A673 (cell line): Measurements from ENCODE around the gene DHX57. TPM values are rescaled to one million over a fixed set of nuclear protein-coding genes. Genes with fewer than 3 reads are reported as not detected.

Experiments
- BruUV-seq: library from RNA; stranded (reverse); fragments of 400-500 nt; replicated peaks from 2 replicates; lab custom pipeline; 2021; lab: Mats Ljungman, UMichigan
- CTCF ChIA-PET: fragments of 300-600 bp; sonication (Branson Sonifier 250); formaldehyde crosslinking; loops from one replicate; lab custom pipeline; 2022; ENCODE audit warnings: antibody characterized with exemption; lab: Charles Lee
- POLR2A ChIA-PET: fragments of 300-600 bp; sonication (Branson Sonifier 250); formaldehyde crosslinking; loops from one replicate; lab custom pipeline; 2022; ENCODE audit warnings: antibody characterized with exemption; ENCODE audit not compliant: low non-redundant PET; lab: Charles Lee
- DNase-seq: peaks from one replicate; pipeline ENCODE4 v3.0.0-alpha.2; 2015; ENCODE audit warnings: low spot score
- H3K27ac ChIP-seq: fragments of 200-600 bp; sonication (generic); 2 replicates; pipeline ENCODE4 v1.5.1; 2016; ENCODE audit warnings: mixed run types, low read depth, mild to moderate bottlenecking, mixed read lengths, antibody characterized with exemption, low read length; ENCODE audit not compliant: poor library complexity, severe bottlenecking
- H3K27me3 ChIP-seq: fragments of 200-600 bp; sonication (generic); replicated peaks from 2 replicates; pipeline ENCODE4 v1.6.1; 2017; ENCODE audit warnings: mixed run types, low read depth, mild to moderate bottlenecking, mixed read lengths, antibody characterized with exemption, low read length; ENCODE audit not compliant: insufficient read depth, poor library complexity
- H3K36me3 ChIP-seq: fragments of 200-600 bp; sonication (generic); 2 replicates; pipeline ENCODE4 v1.6.1; 2016; ENCODE audit warnings: mixed run types, mild to moderate bottlenecking, mixed read lengths, antibody characterized with exemption, low read length; ENCODE audit not compliant: insufficient read depth, poor library complexity, severe bottlenecking
- H3K4me1 ChIP-seq: fragments of 200-600 bp; sonication (generic); 2 replicates; pipeline ENCODE4 v1.6.1; 2017; ENCODE audit warnings: mixed run types, mild to moderate bottlenecking, mixed read lengths, antibody characterized with exemption, low read length; ENCODE audit not compliant: insufficient read depth, poor library complexity, severe bottlenecking
- H3K4me3 ChIP-seq: fragments of 200-600 bp; sonication (generic); 2 replicates; pipeline ENCODE4 v1.5.1; 2016; ENCODE audit warnings: low read depth, mixed run types, mild to moderate bottlenecking, mixed read lengths, low read length; ENCODE audit not compliant: poor library complexity, severe bottlenecking
- H3K9me3 ChIP-seq: fragments of 200-600 bp; sonication (generic); 2 replicates; pipeline ENCODE4 v1.6.1; 2016; ENCODE audit warnings: mixed run types, low read depth, mild to moderate bottlenecking, mixed read lengths, antibody characterized with exemption, low read length; ENCODE audit not compliant: poor library complexity, severe bottlenecking
- EZH2 ChIP-seq: fragments of 200-600 bp; sonication (generic); IDR thresholded peaks from 2 replicates; pipeline ENCODE4 v1.6.1; 2017; ENCODE audit warnings: borderline replicate concordance, low read depth, mild to moderate bottlenecking, mixed read lengths, antibody characterized with exemption, low read length; ENCODE audit not compliant: poor library complexity, severe bottlenecking
- intact Hi-C: fragments of 100-400 bp; cut with micrococcal nuclease; formaldehyde crosslinking; loops from one replicate; pipeline ENCODE4 v1.10.0; 2022; ENCODE audit not compliant: unreplicated experiment
- total RNA-seq: library from RNA; stranded (reverse); gene quantifications from 2 replicates; pipeline ENCODE4 v1.2.3, GENCODE V29; 2021
- TF ChIP-seq, protein P1 (sequence below): fragments of 300-800, 200-600 bp; sonication (generic); conservative IDR thresholded peaks from 2 replicates; pipeline ENCODE4 v1.5.1; 2017; ENCODE audit warnings: low read depth, mild to moderate bottlenecking, antibody characterized with exemption, low read length, moderate library complexity, mixed read lengths

Gene DHX57
- total RNA-seq, 1 experiment from 2014 or later = 30.6 TPM

DNA sequence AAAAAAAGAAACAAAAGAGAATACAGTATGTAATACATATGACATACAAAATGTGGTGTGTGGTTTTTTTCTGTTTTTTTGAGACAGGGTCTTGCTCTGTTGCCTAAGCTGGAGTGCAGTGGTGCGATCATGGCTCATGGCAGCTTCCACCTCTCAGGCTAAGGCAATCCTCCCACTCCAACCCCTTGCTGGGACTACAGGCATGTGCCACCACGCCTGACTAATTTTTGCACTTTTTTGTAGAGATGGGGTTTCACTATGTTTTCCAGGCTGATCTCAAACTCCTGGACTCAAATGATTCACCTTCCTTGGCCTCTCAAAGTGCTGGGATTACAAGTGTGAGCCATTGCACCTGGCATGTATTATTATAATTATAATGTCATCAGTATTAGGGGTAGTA, 38.9 kb downstream of the DHX57 start:
- ChIA-PET POLR2A (no interaction called here), CTCF (no interaction called here)
- TF ChIP-seq EZH2 = no peak
- TF ChIP-seq, protein P1, sequence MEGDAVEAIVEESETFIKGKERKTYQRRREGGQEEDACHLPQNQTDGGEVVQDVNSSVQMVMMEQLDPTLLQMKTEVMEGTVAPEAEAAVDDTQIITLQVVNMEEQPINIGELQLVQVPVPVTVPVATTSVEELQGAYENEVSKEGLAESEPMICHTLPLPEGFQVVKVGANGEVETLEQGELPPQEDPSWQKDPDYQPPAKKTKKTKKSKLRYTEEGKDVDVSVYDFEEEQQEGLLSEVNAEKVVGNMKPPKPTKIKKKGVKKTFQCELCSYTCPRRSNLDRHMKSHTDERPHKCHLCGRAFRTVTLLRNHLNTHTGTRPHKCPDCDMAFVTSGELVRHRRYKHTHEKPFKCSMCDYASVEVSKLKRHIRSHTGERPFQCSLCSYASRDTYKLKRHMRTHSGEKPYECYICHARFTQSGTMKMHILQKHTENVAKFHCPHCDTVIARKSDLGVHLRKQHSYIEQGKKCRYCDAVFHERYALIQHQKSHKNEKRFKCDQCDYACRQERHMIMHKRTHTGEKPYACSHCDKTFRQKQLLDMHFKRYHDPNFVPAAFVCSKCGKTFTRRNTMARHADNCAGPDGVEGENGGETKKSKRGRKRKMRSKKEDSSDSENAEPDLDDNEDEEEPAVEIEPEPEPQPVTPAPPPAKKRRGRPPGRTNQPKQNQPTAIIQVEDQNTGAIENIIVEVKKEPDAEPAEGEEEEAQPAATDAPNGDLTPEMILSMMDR = no peak
- H3K4me3 ChIP-seq = no peak overlapping the region
- BruUV-seq = no TSS peak
- H3K27me3 ChIP-seq = no peaks in the 10 kb centered on the region
- H3K36me3 ChIP-seq = peaks cover 10% of the 10 kb centered on the region
- no peak overlapping the region for H3K27ac ChIP-seq
- intact Hi-C loops = loop anchor here (5.0 to 10.0 kb wide), 2 partner anchors 254 to 522 kb away; no protein-coding TSS in a partner anchor
- DNase-seq = no peak
- no peaks in the 10 kb centered on the region for H3K9me3 ChIP-seq
- no peaks in the 10 kb centered on the region for H3K4me1 ChIP-seq

DNA sequence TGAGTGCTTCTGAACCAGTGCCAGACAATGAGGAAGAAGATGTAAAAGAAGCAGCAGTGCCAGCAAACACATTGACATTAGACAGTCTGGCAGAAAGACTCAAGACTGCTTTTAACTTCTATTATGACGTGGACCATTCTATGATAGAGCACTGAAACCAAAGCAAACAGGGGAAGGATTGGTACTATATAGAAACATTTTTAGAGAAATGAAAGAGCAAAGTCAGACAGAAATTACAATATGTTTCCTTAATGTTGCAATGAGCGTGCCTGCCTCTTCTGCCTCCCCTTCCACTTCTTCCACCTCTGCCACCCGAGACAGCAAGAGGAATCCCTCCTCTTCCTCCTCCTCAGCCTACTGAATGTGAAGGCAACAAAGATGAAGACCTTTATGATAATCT, 39.7 kb downstream of the DHX57 start:
- H3K27ac ChIP-seq = no peak overlapping the region
- no peaks in the 10 kb centered on the region for H3K9me3 ChIP-seq
- no TSS peak for BruUV-seq
- H3K27me3 ChIP-seq = no peaks in the 10 kb centered on the region
- TF ChIP-seq, protein P1 = no peak
- TF ChIP-seq EZH2 = no peak
- H3K4me1 ChIP-seq = no peaks in the 10 kb centered on the region
- DNase-seq = no peak
- ChIA-PET CTCF (no interaction called here), POLR2A (no interaction called here)
- no peak overlapping the region for H3K4me3 ChIP-seq
- peaks cover 10% of the 10 kb centered on the region for H3K36me3 ChIP-seq
- intact Hi-C loops = loop anchor here (2.0 to 10.0 kb wide), 3 partner anchors 254 to 521 kb away; no protein-coding TSS in a partner anchor

DNA sequence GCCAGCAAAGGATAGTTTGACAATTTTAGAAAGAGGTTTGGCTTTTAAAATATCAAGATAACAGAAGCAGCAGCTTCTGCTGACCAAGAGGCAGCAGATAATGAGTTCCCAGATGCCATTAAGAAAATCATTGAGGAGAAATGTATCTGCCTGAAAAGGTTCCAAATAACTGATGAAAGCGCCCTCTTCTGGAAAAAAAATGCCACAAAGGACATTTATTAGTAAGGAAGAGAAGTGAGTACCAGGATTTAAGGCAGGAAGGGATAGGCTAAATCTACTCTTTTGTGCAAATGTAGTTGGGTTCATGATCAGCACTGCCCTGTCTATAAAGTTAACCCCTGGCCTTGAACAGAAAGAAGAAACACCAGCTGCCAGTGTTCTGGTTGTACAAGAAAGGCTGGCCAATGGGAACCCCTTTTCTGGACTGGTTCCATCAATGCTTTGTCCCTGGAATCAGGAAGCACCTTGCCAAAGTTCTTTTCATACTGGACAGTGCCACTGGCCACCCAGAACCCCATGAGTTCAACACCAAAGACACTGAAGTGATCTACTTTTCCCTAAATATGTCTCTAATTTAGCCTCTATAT, 40.6 kb downstream of the DHX57 start:
- CTCF ChIA-PET = interaction anchor here (0.7 to 0.9 kb wide), 2 partner anchors 14 to 101 kb away, joined by 3 to 4 read pairs; no protein-coding TSS in a partner anchor
- intact Hi-C loops = loop anchor here (2.0 to 10.0 kb wide), 3 partner anchors 253 to 520 kb away; no protein-coding TSS in a partner anchor
- POLR2A ChIA-PET = no interaction called here
- Histone ChIP-seq H3K27ac (no peak overlapping the region), H3K4me3 (no peak overlapping the region), H3K9me3 (no peaks in the 10 kb centered on the region), H3K27me3 (no peaks in the 10 kb centered on the region), H3K36me3 (peaks cover 10% of the 10 kb centered on the region), H3K4me1 (no peaks in the 10 kb centered on the region)
- TF ChIP-seq EZH2 = no peak
- TF ChIP-seq, protein P1 = peak; percentile 71
- no TSS peak for BruUV-seq
- peak; percentile 70 for DNase-seq
